ENCODE measurements around the gene VIPAS39. TPM values are rescaled to one million over a fixed set of nuclear protein-coding genes. Genes with fewer than 3 reads are reported as not detected.

VIPAS39 gene
- total RNA-seq, 1 experiment from 2014 or later = 54.5 TPM

GRCh38 chr14:77442196-77442595, 15.2 kb downstream of the VIPAS39 start:
- intact Hi-C loops (cut with micrococcal nuclease; ENCODE audit: unreplicated experiment) = no loop called here
- TF ChIP-seq EZH2 (IDR thresholded peaks at IDR 0.05; ENCODE audit: low read depth) (no peak), CTCF (conservative IDR thresholded peaks at IDR 0.05) (no peak)
- Histone ChIP-seq H3F3A (ENCODE audit: insufficient read depth, low read depth) (no peaks in the 10 kb centered on the region), H4K20me1 (ENCODE audit: insufficient read depth) (no peaks in the 10 kb centered on the region), H3K9me3 (ENCODE audit: insufficient read depth, low read depth) (no peaks in the 10 kb centered on the region), H3K27me3 (ENCODE audit: insufficient read depth, low read depth) (no peaks in the 10 kb centered on the region), H3K4me1 (replicated peaks; ENCODE audit: insufficient read depth) (no peaks in the 10 kb centered on the region), H3K9me2 (ENCODE audit: insufficient read depth) (no peaks in the 10 kb centered on the region), H2AFZ (no peak overlapping the region), H3K4me3 (no peak overlapping the region), H3K36me3 (ENCODE audit: low read depth) (peaks cover 48% of the 10 kb centered on the region), H3K79me2 (ENCODE audit: low read depth) (no peaks in the 10 kb centered on the region), H3K4me2 (no peak overlapping the region), H3K27ac (no peak overlapping the region)
- CTCF ChIA-PET = no interaction called here
- POLR2A ChIA-PET (ENCODE audit: unreplicated experiment) = no interaction called here
- BruUV-seq (replicated peaks) = no TSS peak
- no peak for DNase-seq

- Histone ChIP-seq H3K79me2 (ENCODE audit: low read depth) (no peaks in the 10 kb centered on the region), H3F3A (ENCODE audit: insufficient read depth, low read depth) (no peaks in the 10 kb centered on the region), H3K27ac (no peak overlapping the region), H3K9me3 (ENCODE audit: insufficient read depth, low read depth) (no peaks in the 10 kb centered on the region), H3K27me3 (ENCODE audit: insufficient read depth, low read depth) (no peaks in the 10 kb centered on the region), H2AFZ (no peak overlapping the region), H3K4me1 (replicated peaks; ENCODE audit: insufficient read depth) (no peaks in the 10 kb centered on the region), H3K36me3 (ENCODE audit: low read depth) (peaks cover 54% of the 10 kb centered on the region), H3K4me2 (no peak overlapping the region), H3K4me3 (no peak overlapping the region), H4K20me1 (ENCODE audit: insufficient read depth) (no peaks in the 10 kb centered on the region), H3K9me2 (ENCODE audit: insufficient read depth) (no peaks in the 10 kb centered on the region)
- intact Hi-C loops (cut with micrococcal nuclease; ENCODE audit: unreplicated experiment) = no loop called here
- CTCF ChIA-PET = no interaction called here
- no peak for DNase-seq
- POLR2A ChIA-PET (ENCODE audit: unreplicated experiment) = no interaction called here
- TF ChIP-seq CTCF (conservative IDR thresholded peaks at IDR 0.05) = no peak
- no peak for TF ChIP-seq EZH2 (IDR thresholded peaks at IDR 0.05; ENCODE audit: low read depth)
- BruUV-seq (replicated peaks) = no TSS peak
These were observed 17.5 kb downstream of the VIPAS39 start for GRCh38 chr14:77439861-77440260.

- POLR2A ChIA-PET (ENCODE audit: unreplicated experiment) = no interaction called here
These were observed 18.8 kb downstream of the VIPAS39 start for GRCh38 chr14:77438596-77438995.

More at GRCh38 chr14:77438596-77438995, 18.8 kb downstream of the VIPAS39 start:
- Histone ChIP-seq H3K4me2 (no peak overlapping the region), H3K27ac (no peak overlapping the region), H4K20me1 (ENCODE audit: insufficient read depth) (no peaks in the 10 kb centered on the region), H2AFZ (no peak overlapping the region), H3K36me3 (ENCODE audit: low read depth) (peaks cover 57% of the 10 kb centered on the region), H3K9me3 (ENCODE audit: insufficient read depth, low read depth) (no peaks in the 10 kb centered on the region), H3K4me3 (no peak overlapping the region), H3K9me2 (ENCODE audit: insufficient read depth) (no peaks in the 10 kb centered on the region), H3F3A (ENCODE audit: insufficient read depth, low read depth) (no peaks in the 10 kb centered on the region), H3K79me2 (ENCODE audit: low read depth) (no peaks in the 10 kb centered on the region), H3K4me1 (replicated peaks; ENCODE audit: insufficient read depth) (no peaks in the 10 kb centered on the region), H3K27me3 (ENCODE audit: insufficient read depth, low read depth) (no peaks in the 10 kb centered on the region)
- no peak for DNase-seq
- CTCF ChIA-PET = interaction anchor here (0.6 kb wide), 1 partner anchor 749 kb away, joined by 5 read pairs; no protein-coding TSS in a partner anchor
- no TSS peak for BruUV-seq (replicated peaks)
- TF ChIP-seq EZH2 (IDR thresholded peaks at IDR 0.05; ENCODE audit: low read depth) (no peak), CTCF (conservative IDR thresholded peaks at IDR 0.05) (no peak)
- intact Hi-C loops (cut with micrococcal nuclease; ENCODE audit: unreplicated experiment) = no loop called here

Data from PC-9 (cell line).